Middle frontal gyrus (tissue), 1 donor: Measurements from ENCODE around the gene CAMK2A.
"Not testable (repeated sequence)": the region's sequence is repeated elsewhere in the genome, so short reads cannot be mapped to it uniquely, and the experiment has no call there.

Experiments
- DNase-seq: peaks from one replicate; pipeline ENCODE4 v3.0.0-alpha.2; 2015; ENCODE audit warnings: low spot score; ENCODE audit errors: extremely low spot score

The CAMK2A gene

DNA sequence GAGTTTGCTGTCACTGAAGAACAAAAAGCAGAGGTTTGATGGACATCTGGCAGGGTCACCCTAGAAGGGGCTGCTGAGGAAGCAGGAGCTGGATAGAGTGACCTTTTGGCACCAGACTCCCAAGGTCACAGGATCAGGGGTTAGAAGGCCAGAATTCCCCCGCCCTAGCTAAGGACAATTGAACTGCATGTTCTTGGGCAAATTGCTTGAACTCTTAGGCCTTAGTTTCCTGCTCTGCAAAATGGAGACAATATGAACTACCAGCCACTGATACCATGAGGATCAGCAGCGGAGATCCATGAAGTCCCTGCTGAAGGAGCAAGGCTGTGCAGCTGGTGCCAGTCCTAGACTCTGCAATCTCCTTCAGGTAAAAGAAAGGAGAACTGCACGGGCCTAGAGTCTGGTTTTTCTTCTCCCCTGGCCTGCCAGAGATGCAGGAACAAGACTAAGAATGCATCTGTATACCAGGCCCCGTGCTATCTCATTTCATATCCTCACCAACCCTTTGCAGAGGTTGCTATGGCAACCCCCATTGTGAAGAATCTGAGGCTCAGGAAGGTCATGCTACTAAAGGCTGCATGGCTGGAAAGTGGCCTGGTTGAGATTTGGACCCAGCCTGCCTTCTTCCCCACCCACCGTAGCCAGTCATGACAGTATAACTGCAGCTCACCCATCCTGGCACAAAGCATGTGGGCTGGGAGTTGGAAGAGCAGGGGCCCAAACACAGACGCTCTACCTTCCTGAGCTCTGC is 33.7 kb downstream of the CAMK2A start:
- no peak for DNase-seq

DNA sequence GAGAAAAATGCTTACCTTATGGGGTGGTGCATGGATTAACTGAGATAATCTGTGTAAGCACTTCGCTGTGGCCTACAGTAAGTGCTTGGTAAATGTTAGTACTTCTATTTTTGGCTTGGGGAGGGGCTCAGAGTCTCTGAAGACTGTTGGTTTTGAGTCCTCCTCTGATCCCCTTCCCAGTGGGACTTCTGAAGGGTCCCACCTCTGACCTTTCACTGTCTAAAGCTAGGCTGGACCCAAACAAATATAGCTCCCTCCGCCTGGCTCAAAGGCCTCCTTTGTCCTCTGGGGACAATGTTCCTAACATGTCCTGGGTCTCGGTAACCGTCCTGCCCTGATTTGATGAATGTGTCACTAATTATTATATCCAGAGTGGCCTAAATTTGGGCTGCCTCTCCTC is 34.8 kb downstream of the CAMK2A start:
- DNase-seq = no peak

DNA sequence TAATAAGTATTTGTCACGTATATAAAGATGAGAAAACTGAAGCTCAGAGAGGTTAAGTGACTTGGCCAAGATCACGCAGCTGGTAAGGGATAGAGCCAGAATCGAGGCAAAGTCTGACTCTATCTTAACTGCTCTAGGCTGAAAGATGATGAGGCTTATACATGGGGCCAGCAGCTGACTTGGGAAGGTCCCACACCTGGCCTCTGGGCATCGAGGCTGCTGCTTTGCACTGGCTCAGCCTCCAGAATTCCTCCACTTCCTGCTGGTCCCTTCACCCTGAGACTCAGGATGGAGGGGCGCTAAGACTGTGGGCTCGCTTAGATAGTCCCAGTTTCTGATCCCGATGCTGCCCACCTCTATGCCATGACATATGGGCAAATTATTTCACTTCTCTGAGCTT is 35.2 kb downstream of the CAMK2A start:
- DNase-seq = no peak

DNA sequence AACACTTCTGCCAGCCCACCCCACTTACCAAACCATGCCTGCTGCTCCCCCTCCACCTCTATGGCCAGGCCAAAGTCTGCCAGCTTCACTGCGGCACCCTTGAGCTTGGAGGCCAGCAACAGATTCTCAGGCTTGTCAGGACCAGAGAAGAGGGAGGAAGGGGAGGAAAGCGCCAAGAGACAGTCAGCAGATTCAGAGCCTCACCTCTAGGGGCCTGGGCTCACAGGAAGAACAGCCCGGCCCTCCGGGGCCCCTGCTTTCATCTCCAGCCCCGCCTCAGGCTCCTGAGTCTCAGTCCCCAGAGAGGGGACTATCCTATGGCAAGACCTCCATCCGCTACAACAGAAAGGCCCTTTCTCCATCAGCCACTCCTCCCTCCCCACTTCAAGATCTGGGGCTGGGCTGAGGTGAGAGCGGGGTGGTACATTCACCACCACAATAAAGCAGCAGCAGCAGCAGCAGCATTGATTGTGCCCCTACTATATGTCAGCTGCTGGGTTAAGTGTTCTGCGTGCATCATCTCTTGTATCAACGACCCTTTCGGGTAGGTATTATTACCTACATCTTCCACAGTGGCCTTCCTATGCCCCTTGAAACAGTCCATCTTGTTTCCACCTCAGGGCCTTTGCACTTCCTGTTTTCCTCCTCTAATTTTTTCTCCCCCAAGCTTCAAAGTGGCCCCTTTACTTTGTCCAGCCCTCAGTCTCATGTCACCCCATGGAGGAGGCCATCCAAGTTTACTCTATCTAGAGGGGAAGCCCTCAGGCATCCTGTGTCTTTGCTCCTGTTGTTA is 36.0 kb downstream of the CAMK2A start:
- DNase-seq = no peak

DNA sequence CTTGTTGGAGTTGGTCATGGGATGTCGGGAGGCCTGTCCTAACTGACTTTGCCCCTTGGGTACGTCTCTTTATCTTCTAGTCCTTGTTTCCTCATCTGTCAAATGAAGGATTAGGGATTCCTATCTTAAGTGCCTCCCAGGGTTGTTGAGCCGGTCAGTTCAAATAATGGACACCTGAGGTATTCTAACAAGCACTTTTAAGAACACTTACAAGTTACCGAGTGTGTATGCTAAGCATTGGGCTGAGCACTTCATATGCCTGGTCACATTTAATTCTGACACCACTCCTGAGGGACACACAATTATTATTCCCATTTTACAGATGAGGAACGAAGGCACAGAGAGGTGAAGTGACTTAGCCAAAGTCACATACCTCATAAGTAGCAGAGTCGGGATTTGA is 37.1 kb downstream of the CAMK2A start:
- no peak for DNase-seq

DNA sequence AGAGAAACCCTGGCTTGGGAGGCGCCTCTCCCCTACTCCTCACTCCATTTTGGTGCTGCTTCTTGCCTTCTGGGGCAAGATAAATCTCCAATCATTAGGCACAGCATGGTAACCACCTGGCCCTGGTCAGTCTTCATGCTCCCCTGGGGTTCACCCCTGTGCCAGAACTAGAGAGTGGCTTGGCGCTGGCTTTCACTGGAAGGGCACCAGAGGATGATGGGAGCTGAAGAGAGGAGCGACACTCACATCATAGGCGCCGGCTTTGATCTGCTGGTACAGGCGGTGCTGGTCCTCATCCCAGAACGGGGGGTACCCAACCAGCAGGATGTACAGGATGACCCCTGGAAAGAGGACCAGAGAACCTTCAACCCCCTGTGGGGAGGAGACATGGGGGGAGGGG is 38.1 kb downstream of the CAMK2A start:
- DNase-seq = no peak

DNA sequence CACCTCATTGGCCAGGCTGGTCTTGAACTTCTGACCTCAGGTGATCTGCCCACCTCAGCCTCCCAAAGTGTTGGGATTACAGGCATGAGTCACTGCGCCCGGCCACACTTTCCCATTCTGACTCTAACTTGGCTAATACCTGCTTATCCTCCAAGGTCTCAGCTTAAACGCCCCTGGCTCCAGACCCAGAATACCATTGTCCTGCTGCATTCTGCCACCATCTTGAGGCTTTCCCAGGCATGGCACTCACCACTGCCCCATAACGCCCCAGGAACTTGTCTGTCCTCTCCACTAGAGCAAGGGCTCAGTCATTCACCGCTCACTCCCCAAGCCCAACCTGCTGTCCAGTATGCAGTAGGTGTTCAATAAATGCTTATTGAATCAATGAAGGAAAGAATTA is 39.8 kb downstream of the CAMK2A start:
- DNase-seq = no peak

DNA sequence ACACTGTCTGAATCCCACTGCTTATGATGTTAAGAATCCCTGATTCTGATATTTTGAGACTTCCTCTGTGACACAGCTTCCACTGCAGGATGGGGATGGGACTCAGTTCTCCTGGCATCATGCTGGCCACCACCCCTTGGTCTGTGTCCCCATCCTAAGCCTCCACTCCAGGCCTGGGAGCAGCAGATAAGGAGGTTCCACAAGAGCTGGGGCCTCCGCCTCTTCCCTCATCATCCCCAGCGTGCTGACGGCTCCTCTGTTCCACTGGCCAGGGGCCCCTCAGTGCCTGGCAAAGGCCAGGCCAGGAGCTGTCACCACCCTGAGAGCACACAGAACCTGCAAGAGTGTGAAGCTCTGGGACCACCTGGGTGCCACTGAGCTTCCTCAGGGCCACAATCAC is 40.6 kb downstream of the CAMK2A start:
- DNase-seq = no peak

DNA sequence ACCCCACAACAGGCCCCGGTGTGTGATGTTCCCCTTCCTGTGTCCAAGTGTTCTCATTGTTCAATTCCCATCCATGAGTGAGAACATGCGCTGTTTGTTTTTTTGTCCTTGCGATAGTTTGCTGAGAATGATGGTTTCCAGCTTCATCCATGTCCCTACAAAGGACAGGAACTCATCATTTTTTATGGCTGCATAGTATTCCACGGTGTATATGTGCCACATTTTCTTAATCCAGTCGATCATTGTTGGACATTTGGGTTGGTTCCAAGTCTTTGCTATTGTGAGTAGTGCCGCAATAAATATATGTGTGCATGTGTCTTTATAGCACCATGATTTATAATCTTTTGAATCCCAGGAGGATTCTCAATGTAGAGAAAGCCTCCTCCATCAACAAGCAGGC is 41.1 kb downstream of the CAMK2A start:
- not testable (repeated sequence) for DNase-seq

DNA sequence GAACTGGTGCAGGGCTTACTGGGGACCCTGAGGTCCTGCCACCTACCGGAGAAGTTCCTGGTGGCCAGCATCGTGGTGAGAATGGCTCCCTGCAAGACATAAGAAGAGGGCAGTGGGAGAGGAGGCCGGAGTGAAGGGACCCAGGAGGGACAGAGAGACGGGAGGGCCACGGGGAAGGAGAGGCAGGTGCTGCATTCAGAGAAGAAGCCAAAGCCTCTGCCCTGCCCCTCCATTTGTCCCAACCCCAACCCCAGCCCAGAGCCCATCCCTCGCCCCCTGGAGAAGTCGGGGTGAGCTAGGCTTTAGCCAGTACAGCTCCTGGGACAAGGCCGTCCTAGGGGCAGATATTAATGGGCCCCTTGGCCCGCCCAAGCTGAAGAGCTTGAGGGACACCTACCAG is 41.8 kb downstream of the CAMK2A start:
- no peak for DNase-seq

DNA sequence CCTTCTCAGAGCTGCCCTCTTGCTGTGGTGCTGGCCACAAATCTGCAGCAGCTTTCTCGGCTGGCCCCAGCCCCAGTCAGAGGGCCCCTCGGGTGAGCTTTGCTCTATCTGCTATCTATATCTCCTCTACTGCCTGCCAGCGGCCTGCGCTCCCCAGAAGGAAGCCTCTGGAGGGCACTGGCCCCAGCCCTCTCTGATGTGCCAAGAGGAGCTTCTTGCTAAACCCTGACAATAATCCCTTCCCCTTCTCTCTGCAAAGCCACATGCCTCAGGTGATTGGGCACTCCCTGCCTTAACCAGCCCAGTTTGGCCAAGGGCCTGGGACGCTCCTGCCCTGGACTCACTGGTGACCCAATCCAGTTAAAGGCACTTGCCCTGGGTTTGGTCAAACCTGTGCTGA is 42.7 kb downstream of the CAMK2A start:
- DNase-seq = no peak

DNA sequence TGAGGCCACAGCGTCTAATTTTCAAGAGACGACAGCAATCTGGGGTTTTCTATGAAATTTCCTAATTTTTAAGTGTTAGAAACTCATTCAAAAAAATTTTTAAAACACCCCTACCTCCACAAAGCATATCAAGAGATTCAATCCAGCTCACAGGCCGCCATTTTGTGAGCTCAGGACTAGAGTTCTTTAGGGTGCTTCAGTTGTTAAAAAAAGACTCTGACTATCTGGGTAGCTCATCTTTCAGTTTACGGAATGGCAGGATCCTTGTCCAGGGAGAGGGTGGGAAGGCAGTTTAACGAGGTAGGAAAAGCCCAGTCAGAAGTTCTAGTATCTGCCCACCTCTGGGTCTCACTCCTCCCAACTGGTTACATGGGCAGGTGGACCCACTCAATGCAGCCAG is 43.1 kb downstream of the CAMK2A start:
- DNase-seq = no peak

DNA sequence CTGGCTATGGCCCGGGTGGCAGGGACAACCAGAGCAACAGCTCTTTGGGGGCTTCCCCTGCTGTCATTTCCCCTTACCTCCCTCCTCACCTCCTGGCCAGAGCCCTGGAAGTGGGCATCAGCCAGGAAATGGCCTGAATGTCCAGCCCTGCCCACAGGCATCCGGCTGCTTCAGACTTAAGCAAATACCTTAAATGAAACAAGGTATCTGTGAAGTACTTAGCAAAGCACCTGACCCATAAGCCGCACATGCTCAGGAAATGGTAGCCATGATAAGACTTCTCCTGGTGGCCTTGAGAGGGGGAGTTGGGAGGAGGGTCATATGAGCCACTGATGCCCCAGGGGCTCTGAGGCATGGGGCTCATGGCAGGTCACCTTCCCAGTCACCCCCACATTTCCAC is 43.8 kb downstream of the CAMK2A start:
- DNase-seq = no peak

DNA sequence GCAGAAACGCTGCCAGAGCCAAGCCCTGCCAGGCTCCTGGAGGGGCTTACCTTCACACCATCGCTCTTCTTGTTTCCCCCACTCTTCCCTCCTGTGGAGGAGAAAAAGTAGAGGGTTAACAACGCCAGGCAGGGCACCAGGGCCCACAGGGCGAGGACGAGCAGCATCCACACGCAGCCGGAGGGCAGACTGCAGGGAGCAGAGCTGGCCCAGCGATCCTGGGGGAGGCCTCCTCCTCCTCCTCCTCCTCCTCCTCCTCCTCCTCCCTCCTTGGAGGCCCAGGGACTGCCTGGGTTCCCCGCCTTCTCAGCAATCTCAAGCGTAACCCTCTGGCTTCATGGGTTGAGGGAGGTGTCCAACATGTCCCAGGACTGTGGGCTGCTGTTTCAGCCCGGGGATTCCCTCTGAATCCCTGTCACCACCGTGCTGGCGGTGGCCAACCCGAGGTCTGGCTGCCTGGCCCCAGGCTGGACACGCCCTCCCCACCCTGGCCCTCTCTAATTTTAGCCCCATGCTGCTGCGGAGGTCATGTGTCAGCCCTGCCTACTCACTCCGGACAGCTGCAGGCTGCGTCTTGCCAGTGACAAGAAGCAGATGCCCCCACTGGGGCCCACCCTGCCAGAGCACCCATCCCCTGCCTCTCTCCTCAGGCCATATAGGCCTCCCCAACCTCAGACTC is 44.3 kb downstream of the CAMK2A start:
- DNase-seq = no peak

DNA sequence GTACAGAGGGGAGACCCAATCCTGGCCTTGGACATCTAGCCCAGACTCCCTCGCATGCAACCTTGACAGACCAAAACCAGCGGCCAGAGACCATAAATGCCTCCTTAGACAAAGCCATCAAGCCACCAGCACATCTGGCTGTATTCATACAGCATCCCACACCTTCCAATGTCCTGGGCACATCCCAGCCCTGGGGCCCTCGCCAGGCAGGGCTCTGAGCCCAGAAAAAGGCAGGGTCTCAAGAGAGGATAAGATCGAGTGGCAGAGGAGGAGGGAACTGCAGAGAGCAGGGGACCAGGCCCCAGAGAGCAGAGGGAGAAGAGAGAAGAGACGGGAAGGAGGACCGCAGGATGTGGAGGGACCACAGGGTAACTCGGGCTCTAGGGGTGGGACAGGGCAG is 45.4 kb downstream of the CAMK2A start:
- DNase-seq = no peak

DNA sequence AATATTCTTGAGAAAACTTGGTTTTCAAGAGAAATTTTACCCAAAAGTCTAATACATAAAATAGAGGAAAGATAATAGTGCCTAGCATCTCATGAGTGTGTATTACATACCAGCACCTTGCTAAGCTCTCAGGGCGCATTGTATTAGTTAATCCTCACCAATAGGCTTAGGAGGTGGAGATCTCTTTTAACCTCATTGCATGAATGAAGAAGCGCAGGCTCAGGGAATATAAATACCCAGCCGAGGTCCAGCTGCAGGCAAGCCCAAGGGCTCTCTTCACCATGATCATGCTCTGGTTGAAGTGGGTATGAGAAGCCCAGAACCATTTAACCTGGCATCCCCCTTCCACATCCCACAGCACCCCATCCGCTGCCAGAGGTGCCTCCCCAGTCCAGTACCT is 46.0 kb downstream of the CAMK2A start:
- DNase-seq = no peak

DNA sequence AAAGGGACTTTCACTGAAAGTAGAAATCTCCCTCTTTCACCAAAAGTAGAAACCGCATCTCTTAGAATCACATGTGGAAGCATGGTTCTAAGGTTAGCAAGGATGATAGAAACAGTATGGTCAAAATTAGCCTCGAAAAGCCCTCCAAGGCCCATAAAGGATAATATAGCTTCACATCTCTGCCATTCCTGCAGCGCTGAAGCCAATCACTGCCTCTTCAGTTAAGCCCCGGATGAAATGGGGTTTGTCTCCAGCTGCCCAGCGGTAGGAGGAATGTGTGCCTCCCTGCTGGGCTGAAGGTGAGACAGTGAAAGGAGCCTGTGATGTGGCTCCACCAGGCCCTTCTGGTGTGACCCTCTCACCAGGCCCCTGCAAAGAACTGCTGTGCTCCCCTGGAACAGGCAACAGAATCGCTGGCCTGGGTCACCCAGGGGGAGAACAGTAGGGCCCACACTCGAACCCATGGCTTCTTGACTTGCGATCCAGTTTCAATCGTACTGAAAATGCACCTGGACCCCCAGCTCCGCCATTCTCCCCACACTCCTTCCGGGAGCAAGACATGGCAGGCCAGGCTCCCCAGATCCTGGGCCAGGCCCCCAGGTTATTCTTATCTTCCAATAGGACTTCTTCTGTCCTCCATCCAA is 47.2 kb downstream of the CAMK2A start:
- DNase-seq = no peak

DNA sequence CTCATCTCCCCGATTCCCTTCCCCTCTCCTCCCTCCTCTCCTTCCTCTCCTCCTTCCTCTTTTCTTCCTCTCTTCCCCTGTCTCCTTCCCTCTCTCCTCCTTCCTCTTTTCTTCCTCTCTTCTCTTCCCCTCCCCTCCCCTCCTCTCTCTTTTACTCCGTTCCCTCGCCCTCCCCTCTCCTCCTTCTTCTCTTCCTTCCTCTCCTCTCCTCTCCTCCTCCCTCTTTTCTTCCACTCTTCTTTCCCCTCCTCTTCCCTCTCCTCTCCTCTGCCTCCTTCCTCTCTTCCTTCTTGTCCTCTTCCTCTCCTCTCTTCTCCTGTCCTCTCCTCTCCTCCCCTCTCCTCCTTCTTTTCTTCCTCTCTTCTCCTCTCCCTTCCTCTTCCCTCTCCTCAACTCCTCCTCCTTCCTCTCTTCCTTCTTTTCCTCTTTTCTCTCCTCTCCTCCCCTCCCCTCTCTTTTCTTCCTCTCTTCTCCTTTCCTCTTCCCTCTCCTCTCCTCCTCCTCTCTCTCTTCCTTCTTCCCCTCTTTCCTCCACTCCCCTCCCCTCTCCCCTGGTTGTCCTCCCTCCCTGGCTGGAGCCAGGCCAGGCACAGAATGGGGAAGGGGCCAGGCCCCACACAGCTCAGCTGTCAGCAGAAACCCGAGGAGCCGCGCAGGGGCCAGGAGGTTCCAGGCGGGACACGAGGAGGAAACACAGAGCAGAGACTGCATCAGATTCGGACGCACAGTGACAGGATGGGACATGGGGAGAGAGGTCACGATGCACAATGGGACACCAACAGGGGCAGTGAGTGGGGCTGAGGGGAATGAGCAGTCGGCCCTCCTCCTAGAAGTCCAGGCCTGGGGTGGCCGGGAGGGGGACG is 48.0 kb downstream of the CAMK2A start:
- no peak for DNase-seq

DNA sequence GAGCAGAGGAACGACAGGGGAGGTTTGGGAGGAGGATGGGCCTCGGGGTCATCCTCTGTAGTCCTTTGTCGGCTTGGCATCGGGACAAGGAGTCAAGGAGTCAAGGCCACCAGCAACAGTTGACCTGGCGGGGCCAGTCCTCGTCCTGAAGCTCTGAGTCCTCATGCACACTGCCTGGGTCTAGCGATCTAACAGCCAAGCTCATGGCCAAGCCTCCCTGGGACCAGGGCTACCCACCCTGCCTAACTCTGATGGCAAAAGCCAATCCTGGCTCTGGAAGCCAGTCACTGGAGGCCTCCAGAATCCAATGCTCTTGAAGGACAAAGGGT is 49.8 kb downstream of the CAMK2A start:
- DNase-seq = no peak

DNA sequence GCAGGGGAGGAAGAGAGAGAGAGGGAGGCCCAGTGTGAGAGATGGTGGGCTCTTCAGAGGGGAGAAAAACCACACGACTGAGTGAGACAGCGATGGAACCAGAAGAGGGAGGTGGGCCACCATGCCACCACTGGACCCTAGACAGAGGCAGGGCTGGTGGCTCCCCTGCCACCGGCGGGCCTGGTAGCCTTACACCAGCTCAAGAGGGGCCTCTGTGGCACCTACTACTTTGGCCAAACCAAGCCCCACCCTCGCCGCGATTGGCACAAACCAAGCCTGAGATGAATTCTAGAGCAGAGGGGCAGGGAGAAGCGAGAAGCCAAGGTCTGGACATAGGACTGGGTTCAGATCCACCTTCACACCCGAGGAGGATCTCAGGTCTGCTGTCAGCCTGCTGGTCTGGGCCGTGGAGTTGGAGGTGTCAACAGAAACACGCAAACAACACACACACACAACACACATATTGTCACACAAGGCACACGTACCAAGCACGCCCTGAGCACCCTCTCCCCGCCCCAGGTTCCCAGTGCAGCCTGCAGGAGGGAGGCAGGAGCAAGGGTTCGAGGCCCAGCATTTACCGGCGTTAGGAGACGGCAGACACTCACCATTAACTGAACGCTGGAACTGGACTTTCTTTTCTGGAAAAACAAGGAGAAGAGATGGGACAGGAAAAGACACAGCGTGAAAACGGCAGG is 50.3 kb downstream of the CAMK2A start:
- no peak for DNase-seq

DNA sequence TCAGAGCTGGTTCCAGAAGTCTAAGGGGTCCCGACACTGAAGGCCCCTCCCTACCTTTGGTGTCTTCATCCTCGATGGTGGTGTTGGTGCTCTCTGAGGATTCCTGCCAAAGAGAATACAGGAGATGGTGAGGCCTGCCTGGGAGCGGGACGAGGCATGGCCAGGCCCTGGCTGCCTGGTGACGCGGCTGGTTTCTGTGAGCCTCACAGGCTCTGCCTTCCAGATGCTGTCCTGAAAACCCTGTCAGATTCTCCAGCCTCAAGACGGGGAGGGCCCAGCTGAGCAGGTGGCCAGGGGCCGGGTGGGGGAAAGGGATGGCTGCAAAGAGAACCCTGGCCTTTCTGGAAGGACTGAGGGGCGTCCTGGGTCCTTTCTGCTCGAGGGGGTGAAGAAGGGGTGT is 50.9 kb downstream of the CAMK2A start:
- DNase-seq = no peak
